ENCODE results near the gene CCIN. TPM values are rescaled to one million over a fixed set of nuclear protein-coding genes. Genes with fewer than 3 reads are reported as not detected.
"Not testable (repeated sequence)": the region's sequence is repeated elsewhere in the genome, so short reads cannot be mapped to it uniquely, and the experiment has no call there.

CCIN gene
- total RNA-seq, result 0.19 and 0.29 TPM in 2 replicates

GRCh38 chr9:36169166-36169565, at the start of gene CCIN:
Gene CCIN (plus strand): TSS chr9:36169388. CDS start chr9:36169503, 115 bp downstream.
- no peak for DNase-seq (ENCODE audit: extremely low read depth, low read depth, low spot score)

DNA sequence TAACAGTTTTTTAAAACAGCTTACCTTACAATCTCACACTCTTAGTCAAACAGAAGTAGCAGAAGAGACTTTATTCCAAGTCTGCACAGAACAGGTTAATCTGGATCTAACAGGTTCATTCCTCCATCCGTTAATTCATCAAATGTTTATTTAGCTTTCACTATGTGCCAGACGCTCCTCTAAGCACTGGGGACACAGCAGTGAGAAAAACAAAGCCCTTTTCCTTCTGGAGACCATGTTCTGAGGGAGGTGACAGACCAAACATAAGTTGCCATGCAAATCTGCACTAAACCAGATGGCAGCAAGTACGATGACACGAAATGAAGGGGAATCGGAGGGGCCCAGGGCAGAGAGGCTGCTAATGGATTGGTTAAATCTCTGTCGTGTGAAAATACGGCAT, 49.7 kb upstream of the CCIN start:
- DNase-seq (ENCODE audit: extremely low read depth, low read depth, low spot score), result no peak

GRCh38 chr9:36120705-36121104, 48.5 kb upstream of the CCIN start:
- DNase-seq (ENCODE audit: extremely low read depth, low read depth, low spot score), result no peak

DNA sequence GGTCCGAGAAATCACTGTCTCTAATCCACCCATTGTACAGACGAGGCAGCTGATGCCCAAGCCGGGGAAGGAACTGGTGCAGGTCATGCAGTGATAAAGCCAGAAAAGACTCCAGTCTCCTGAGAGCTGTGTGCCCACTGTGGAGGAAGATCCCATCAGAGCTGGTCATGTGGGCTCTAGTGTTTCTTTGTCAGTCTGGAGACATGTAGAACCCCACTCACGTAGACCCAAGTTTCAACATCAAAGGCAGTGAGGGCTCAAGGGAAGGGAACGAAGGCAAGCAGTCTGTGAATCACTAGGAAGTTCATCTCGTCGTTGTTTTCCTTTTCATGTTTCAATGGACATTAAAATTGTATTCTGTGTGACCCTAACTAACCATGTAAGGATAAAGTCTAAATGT, 47.2 kb upstream of the CCIN start:
- no peak for DNase-seq (ENCODE audit: extremely low read depth, low read depth, low spot score)

DNA sequence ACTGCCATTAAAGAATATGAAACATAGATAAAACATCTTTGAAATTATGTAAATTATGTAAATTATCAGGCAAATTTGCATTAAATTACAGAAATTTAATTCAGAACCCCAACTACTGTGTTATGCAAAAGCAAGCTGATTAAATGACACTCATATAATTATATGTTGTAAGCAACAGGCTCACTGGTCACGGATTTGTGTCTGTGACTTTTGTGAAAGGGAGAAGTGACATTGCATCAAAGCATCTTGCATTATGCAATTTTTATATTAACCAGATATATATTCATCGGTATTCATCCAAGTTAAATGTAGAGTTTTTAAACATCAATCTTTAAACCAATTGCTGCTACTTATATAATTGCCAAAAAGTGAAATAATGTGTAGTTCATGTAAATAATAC, 45.7 kb upstream of the CCIN start:
- DNase-seq (ENCODE audit: extremely low read depth, low read depth, low spot score), result no peak

- no peak for DNase-seq (ENCODE audit: extremely low read depth, low read depth, low spot score)
Observed at GRCh38 chr9:36125062-36125855, 43.9 kb upstream of the CCIN start.

DNA sequence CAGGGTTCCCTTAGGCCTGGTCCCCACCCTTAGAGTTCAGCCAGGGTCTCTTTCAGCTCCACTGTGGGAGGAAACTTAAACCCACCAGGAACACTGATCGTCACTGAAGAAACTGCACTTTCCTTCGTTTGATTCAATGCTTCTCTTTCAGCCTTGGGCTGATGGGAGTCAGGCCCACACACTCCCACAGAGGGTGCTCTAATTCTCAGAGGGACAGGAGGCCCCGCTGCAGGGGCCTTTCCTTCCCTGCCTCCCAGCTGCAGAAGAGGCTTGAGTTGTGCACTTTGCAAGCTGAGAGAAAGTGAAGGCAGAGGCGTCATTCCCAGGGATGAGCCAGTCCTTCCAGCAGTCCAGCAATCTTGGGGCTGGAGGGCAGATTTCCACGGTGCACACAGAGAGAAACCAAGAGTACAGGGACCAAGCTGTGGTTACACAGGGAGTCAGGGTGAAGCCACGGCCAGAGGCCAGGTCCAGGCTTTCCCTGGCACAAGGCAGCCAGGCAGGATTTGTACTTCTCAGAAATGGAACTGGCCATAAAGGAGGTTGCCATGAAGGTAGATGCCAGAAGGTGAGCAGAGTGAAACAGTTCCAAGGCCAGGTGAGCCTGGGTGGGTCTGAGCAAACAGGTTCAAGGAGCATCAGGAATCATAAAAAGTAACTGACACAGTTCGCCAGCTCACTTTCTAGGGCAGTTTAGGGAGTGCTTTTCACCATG, 43.0 kb upstream of the CCIN start:
- DNase-seq (ENCODE audit: extremely low read depth, low read depth, low spot score), result no peak

DNA sequence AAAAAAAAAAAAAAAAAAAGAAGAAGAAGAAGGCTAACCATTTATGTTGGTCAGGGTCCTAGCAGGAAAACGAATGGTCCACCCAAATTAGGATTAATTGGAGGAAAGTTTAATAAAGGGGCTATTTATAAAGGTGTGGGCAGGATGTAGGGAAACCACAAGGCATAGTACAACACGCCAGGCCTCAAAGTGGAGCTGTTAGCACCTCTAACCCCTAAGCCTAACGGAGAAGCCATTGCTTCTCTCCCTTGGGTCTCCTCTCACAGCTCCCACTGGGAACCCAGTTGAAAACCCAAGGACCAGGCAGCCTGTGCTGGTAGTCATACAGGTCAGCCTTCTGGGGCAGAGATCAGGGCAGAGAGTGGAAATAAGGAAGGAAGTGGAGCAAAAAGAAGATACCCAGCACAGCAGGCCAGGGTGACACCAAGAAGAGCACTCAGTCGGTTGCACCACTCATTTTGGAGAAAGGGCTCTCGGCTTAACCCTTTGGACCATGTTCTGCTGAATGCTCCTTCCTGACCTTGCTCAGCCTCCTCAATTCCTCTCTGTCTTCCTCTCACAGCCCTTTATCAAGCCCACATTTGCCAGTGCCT, 41.4 kb upstream of the CCIN start:
- DNase-seq (ENCODE audit: extremely low read depth, low read depth, low spot score), result no peak

DNA sequence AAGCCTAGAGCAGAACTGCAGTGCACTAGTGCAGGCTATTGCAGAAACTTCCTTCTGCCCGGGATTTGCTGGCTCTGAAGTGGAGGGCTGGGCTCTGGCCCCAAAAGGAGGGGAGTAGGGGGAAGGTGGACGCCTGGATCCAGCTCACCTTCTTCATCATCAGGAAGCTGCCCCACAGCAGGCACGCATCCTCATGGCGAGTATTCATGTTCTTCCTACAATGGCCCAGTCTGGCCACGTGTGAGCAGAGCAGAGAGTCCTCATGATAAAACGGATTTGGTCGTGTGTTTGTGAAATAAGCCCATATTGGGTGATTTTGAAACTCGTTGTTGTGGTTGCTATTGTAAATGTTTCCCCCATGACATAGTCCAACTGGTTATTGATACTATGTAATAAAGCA, 40.8 kb upstream of the CCIN start:
- DNase-seq (ENCODE audit: extremely low read depth, low read depth, low spot score), result no peak

GRCh38 chr9:36129139-36129538, 40.0 kb upstream of the CCIN start:
- DNase-seq (ENCODE audit: extremely low read depth, low read depth, low spot score), result no peak

GRCh38 chr9:36131666-36132065, 37.5 kb upstream of the CCIN start:
- not testable (repeated sequence) for DNase-seq (ENCODE audit: extremely low read depth, low read depth, low spot score)

DNA sequence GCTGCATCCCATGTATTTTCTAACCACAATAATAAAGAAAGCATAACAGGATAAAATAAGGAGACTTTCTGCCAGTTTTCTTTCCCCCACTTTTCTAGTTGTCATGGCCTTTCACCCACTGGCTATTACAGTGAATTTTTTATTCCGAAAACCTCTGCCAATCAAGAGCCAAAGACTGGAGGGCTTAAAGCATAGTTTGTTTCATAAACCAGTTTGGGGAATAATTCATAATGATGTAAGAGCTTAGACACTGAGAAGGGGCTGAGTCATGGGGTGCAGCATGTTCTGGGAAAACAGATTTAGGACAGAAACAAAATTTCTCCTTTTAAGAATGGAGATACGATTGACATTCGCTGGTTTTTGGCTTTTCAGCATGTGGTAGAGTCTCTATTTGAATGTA, 37.1 kb upstream of the CCIN start:
- no peak for DNase-seq (ENCODE audit: extremely low read depth, low read depth, low spot score)

- DNase-seq (ENCODE audit: extremely low read depth, low read depth, low spot score), result no peak
Observed at GRCh38 chr9:36134761-36135505, 34.3 kb upstream of the CCIN start.

- DNase-seq (ENCODE audit: extremely low read depth, low read depth, low spot score), result no peak
Observed at GRCh38 chr9:36135741-36136271, 33.4 kb upstream of the CCIN start.

DNA sequence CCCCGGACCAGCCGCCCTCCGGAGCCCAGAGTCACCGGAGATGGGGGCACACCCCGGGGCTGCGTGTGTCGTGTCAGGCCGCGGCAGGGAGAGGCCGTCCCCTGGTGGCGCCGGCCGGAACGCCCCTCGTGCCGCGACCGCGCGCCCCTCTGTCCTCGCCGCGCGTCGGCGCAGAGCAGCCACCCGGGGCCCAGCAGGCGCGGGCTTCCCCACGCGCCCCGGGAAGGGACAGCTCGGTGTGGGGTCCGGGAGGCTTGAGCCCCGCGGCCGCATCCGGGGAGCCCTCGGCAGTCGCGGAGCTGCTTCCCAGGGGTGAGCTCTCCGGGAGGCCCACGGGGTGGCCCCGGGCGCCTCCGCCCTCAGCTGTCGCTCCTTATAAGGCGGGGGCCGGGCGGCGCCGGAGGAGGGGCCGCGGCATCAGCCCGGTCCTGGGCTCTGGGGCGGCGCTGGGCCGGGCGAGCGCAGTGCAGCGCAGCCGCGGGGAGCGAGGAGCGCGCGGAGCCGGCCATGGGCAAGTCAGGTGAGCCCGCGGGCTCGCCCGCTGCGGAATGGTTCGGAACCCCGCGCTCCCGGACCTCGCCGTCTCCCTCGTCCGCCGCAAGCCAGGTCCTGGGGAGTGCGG, 32.8 kb upstream of the CCIN start, which contains the start of gene GLIPR2:
Gene GLIPR2, plus strand, starts transcription at position 462 of the 622 bp plus-strand sequence. Its CDS starts 46 bp downstream, at position 508.
- DNase-seq (ENCODE audit: extremely low read depth, low read depth, low spot score), result no peak

DNA sequence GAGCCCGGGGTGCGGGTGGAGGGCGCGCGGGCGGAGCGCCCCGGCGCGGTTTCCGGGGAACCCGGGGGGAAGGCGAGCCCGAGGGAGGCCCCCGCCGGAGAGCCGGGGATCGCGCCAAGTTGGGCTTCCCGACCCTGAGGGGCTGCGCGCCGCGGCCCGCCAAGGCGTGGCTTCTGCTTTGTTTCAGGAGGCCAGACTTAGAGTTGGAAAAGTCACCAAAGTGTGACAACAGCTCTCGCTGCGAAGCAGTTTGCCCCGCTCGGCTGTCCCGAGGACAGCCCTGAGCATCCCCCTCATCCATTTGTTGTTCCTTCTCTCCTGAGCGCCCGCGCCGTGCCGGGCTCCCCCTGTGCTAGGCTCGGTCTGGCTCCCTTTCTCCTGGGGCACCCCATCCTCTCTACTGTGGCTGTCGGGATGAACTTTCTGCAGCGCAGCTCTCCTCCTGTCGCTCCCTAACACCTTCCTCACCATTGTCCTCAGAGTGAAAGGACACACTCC, 32.2 kb upstream of the CCIN start:
- DNase-seq (ENCODE audit: extremely low read depth, low read depth, low spot score), result no peak

GRCh38 chr9:36137392-36138004, 31.7 kb upstream of the CCIN start:
- DNase-seq (ENCODE audit: extremely low read depth, low read depth, low spot score), result no peak

DNA sequence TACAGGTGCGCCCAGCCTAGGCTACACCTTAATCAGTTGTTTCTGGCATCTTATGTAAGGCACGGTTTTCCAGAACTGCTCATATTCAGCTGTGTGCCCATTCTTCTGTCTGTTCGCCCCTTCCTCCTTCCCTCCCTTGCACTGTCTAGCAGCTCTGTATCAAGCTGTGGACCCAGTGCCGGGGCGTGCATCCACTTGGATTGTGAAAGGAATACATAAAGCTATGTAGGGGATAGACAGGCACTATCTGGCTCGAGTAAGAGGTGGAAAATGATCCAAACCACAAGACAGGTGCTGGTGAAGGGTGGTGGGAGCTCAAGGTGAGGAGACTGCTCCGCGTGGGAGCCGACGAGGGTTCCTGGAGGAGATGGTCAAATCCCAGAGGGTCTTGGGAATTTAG, 30.7 kb upstream of the CCIN start:
- no peak for DNase-seq (ENCODE audit: extremely low read depth, low read depth, low spot score)

- DNase-seq (ENCODE audit: extremely low read depth, low read depth, low spot score), result no peak
Observed at GRCh38 chr9:36138901-36139300, 30.3 kb upstream of the CCIN start.
